ENCODE measurements around the gene PTPRN2. TPM values are rescaled to one million over a fixed set of nuclear protein-coding genes. Genes with fewer than 3 reads are reported as not detected.

The PTPRN2 gene
- total RNA-seq, 1 experiment from 2014 or later = 1.1 TPM

- TF ChIP-seq REST (IDR thresholded peaks at IDR 0.05; ENCODE audit: insufficient read depth in 1 of 2, low read depth in 2 of 2, low read length in 1 of 2) (no peak), SIN3A (IDR thresholded peaks at IDR 0.05; ENCODE audit: borderline replicate concordance, insufficient read depth, low read depth, low read length) (no peak), TCF7L2 (IDR thresholded peaks at IDR 0.05; ENCODE audit: low read depth, low read length) (no peak), POLR2AphosphoS5 (IDR thresholded peaks at IDR 0.05; ENCODE audit: low read depth, low read length) (no peak)
- TF ChIP-seq, protein P1, sequence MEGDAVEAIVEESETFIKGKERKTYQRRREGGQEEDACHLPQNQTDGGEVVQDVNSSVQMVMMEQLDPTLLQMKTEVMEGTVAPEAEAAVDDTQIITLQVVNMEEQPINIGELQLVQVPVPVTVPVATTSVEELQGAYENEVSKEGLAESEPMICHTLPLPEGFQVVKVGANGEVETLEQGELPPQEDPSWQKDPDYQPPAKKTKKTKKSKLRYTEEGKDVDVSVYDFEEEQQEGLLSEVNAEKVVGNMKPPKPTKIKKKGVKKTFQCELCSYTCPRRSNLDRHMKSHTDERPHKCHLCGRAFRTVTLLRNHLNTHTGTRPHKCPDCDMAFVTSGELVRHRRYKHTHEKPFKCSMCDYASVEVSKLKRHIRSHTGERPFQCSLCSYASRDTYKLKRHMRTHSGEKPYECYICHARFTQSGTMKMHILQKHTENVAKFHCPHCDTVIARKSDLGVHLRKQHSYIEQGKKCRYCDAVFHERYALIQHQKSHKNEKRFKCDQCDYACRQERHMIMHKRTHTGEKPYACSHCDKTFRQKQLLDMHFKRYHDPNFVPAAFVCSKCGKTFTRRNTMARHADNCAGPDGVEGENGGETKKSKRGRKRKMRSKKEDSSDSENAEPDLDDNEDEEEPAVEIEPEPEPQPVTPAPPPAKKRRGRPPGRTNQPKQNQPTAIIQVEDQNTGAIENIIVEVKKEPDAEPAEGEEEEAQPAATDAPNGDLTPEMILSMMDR (IDR thresholded peaks at IDR 0.05) = no peak
- BruUV-seq (replicated peaks) = no TSS peak
- Histone ChIP-seq H3K4me3 (ENCODE audit: low read depth in 2 of 2, low read length in 2 of 2) (no peak overlapping the region), H3K27me3 (ENCODE audit: control insufficient read depth, insufficient read depth, low read length) (no peaks in the 10 kb centered on the region), H3K4me1 (ENCODE audit: control insufficient read depth, insufficient read depth, low read length) (no peaks in the 10 kb centered on the region), H3K36me3 (ENCODE audit: control insufficient read depth, insufficient read depth, low read length) (no peaks in the 10 kb centered on the region), H3K9me3 (ENCODE audit: control insufficient read depth, insufficient read depth, low read depth, low read length) (no peaks in the 10 kb centered on the region; the same call in 1 of the 2 replicates), H3K27ac (ENCODE audit: low read length) (no peak overlapping the region)
- CTCF ChIA-PET = no interaction called here
- in situ Hi-C loops (cut with HindIII; ENCODE audit: low pct_unique_long_range_greater_than_20kb, low sequenced_read_pairs) (no loop called here), intact Hi-C loops (cut with micrococcal nuclease; ENCODE audit: unreplicated experiment) (no loop called here)
- DNase-seq (ENCODE audit: low read depth, low spot score) (no peak), ATAC-seq (no peak)
- POLR2A ChIA-PET = no interaction called here
Measured at GRCh38 chr7:158111049-158111751, 476.4 kb downstream of the PTPRN2 start.

DNA sequence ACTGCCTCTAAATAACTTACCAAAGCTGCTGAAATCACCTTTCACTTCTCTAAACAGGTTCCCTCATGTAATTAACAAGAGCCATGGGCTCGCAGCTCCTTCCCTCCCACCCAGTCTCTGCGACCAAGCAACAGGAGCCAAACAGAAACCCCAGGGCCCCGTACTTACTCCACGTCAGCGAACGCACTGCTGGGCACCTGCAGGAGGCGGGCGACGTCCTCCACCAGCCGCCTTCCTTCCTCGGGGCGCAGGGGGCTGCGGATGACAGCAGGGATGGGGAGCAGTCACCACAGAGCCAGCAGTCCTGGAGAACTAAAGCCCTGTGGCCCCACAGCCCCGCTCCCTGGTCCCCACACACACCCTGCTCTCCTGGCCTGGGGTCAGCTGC, 477.0 kb downstream of the PTPRN2 start:
- Histone ChIP-seq H3K27me3 (ENCODE audit: control insufficient read depth, insufficient read depth, low read length) (no peaks in the 10 kb centered on the region), H3K9me3 (ENCODE audit: control insufficient read depth, insufficient read depth, low read depth, low read length) (no peaks in the 10 kb centered on the region), H3K4me3 (ENCODE audit: low read depth in 2 of 2, low read length in 2 of 2) (no peak overlapping the region), H3K27ac (ENCODE audit: low read length) (no peak overlapping the region), H3K4me1 (ENCODE audit: control insufficient read depth, insufficient read depth, low read length) (no peaks in the 10 kb centered on the region), H3K36me3 (ENCODE audit: control insufficient read depth, insufficient read depth, low read length) (no peaks in the 10 kb centered on the region)
- no TSS peak for BruUV-seq (replicated peaks)
- in situ Hi-C loops (cut with HindIII; ENCODE audit: low pct_unique_long_range_greater_than_20kb, low sequenced_read_pairs) = no loop called here
- intact Hi-C loops (cut with micrococcal nuclease; ENCODE audit: unreplicated experiment) = no loop called here
- ChIA-PET CTCF (no interaction called here), POLR2A (no interaction called here)
- no peak for TF ChIP-seq SIN3A (IDR thresholded peaks at IDR 0.05; ENCODE audit: borderline replicate concordance, insufficient read depth, low read depth, low read length)
- TF ChIP-seq, protein P1 (IDR thresholded peaks at IDR 0.05) = no peak
- no peak for TF ChIP-seq TCF7L2 (IDR thresholded peaks at IDR 0.05; ENCODE audit: low read depth, low read length)
- ATAC-seq = no peak
- DNase-seq (ENCODE audit: low read depth, low spot score) = no peak
